NCI-H446 treated with DMSO at 0.1 percent for 48 hours (cell line): ENCODE measurements around the gene CD180.
A peak's percentile ranks its signal among the peaks of the same experiment; 100 is the strongest.
"Not testable (repeated sequence)": the region's sequence is repeated elsewhere in the genome, so short reads cannot be mapped to it uniquely, and the experiment has no call there.

Experiments used
- DNase-seq: peaks from one replicate; lab custom pipeline; 2025; lab: John Stamatoyannopoulos, UW

Gene CD180

DNA sequence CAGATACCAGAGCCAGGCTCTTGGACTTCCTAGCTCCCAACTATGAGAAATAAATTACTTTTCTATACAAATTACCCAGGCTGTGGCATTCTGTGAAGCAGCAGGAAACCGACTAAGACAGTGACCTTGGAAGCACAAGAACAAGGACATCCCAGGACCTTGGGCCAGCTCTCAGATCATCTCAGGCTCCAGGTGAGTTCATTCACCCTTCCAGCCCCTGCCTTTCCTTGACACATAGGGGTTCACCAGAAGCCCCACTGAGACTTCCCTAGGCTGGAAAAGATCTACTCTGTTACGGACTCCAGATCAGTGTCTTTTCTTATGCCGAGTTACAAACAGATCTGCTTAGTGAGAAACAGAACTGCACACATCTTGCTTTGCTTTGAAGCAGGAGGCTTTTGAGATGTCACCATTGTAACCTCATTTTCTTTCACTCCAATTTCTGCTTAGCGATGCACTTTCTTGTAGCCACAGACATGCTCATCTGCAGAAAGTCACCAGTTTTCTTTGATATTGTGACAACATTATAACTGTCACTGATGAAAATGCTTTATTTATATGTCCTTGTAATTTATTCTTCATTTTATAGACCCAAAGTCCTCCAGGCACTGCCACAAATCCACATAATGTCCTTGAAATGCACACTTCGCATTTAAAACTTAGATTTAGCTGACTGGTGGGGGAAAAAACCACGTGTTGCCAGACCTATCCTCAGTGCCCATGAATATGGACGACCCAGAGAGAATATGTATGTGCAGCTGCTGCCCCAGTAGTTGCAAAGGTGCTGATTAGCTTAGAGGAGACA is 8.1 kb downstream of the CD180 start:
- no peak for DNase-seq

DNA sequence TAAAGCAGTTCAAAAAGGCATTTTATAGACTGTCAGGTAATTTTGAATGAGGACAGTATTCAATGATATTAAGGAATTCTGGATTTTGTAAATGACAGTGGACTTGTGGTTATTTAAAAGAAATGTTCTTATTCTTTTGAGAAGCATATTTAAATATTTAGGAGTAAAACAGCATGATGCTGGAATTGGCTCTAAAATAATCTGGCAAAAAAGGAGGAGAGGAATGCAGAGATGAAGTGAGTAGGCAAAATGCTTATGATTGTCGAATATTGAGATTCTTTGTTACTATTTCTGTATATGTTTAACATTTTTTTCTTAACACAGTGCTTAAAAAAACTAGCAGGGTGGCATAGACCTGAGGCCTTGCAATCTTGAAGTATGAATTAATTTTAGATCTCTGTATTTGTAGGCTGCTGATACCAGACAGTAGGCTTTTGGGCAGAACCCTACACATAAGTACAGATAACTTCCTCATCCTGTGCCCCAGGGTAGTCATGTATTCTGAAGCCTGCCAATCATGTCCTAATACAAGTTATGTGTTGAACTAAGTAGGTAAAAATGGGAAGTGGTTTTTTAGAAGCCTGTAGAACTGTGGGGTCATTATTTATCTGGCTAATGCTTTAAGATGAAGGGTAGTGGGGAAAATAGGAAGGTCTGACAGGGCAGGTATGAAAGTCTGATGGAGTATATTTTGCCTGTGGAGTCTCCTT is 9.4 kb downstream of the CD180 start:
- DNase-seq = no peak

DNA sequence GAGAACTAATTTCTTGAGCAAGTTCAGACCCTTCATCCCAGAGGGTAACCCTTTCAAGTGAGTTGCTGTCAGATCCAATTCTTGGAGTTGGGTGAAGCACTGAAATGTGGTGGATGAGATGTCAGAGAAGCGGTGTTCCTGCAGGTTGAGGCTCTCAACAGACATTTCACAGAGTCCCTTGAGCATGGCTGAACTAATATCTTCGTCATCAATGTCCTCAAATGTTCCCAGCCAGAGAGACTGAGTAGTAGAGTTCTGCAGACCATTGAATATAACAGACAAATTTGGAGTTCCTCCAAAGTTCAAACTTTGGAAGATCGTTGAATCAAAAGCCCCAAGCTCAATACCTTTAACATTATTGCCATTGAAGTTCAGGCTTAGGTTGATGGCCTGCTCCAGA is 12.7 kb downstream of the CD180 start:
- DNase-seq = no peak

DNA sequence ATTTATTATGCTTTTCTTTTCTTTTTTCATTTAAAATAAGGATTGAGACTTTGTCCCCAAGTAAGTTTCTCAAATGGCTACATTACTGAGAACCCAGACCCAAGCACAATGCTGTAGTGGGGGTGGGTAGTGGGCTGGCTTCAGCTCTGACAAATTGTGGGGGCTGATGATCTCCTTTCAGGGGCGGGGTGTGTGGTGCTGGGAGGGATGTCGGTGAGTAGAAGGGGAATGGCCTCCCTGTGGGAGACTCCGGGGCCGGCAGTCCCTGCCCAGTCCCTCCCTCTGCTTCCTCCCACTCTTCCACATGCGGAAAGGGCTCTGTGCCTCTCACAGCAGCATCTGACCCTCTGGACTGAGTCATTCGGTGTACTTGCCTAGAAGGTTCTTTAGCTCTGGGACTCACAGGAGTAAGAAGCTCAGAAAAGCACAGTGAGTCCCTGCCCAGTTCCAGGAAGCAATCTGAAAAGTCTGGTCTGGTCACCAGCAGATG is 14.3 kb downstream of the CD180 start:
- DNase-seq = no peak

DNA sequence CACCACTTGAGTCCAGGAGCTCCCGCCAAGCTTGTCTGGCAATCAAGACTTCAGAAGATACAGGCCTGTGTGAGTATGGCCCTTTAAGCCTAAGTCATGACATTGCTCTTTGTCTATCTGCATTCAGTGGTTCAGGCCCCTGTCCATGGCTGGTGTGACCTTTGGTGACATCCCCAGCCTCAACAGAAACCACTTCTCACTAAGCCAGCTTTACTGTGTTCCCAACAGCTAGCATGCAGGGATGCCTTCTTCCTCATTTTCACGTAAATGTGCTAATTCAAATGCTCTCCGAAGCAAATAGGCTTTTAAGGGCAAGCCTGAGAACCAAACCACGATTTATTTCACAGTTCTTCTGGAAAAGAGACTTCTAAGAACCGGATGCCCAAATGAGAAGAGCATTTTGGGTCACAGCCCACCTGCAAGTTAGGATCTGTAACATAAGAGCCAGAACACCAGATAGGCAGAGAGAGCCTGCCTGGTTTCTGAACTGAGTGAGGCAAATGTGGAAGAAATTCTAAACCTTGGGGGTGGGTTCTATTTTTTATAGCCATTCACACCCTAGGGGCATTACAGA is 14.9 kb downstream of the CD180 start:
- DNase-seq = no peak

DNA sequence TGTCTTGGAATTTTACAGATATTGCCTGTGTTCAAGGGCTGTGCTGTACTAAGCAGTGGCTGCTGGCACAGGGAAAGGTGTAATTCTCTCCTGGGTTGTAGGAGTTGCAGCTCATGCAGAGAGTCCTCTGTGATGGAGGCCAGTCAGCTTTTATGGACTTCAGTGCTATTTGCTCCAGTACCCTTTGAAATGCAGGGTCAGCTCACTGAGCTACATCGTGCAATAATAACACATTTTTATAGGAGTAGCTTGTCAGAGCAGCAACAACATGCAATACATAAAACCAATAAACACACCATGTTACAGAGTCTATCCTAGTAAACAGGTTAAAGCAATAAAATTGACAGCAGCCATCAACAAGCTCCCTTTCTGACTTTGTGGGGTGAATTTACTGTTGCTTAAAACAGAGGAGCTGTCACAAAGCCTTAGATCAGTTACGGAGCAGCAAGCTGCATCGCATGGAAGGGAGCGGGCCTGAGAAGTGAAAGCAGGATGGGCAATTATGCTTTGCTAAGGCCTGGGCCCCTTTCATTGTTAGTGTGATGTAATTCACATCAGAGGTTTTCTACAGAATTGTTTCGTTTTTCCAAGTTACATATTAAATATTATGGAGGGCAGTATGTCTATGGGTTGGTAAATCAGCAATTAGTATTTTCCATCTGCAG is 16.8 kb downstream of the CD180 start:
- DNase-seq = no peak

DNA sequence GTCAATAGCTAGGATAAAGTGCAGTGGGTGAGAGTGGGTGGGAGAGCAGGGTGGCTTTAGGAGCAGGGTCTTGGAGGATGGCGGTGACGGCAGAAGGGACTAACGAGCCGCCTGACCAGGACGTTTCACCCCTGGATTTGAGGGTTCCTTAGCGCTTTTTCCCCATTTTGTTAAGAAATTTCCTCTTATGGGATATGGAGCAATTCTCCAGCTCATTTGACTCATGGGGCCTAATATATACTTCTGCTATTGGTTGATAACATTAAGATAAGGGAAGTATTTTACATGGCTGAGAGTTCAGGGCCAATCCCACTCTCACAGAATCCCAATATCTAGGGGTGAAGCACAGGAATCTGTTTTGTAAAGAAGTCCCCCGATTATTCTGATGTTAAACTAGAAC is 17.6 kb downstream of the CD180 start:
- DNase-seq = no peak

DNA sequence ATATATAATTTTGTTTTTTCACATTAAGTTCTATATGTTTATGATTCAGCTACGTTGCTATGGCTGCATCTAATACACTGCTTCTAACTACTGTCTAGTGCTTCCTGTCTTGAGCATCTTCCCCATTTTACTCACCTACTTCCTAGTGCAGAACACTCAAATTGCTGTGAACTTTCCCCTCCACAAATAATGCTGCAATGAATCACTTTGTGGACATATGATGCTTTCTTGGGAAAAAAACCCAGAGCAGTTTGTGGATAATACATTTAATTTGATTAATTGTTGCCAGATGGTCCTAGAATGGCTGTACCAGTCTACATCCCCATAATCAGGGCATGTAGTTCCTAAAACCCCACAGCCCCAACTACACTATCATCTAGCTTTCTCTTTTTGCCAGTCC is 18.5 kb downstream of the CD180 start:
- DNase-seq = no peak

DNA sequence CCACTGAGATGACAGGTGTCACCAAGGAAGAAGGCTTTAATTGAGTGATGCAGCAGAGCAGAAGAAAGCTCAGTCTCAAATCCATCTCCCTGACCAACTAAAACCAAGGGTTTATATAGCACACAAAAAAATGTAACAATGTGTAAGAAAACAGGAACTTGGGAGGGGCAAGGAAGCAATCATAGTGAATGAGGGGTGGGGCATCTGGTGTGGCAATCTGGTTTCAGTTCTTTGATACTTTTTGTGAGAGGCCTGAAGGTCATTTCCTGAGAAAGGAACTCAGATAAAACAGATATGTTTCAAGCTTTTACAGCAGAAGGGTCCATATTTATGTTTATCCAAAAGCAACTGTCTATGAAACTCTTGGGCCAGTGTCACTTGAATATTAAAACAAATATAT is 19.7 kb downstream of the CD180 start:
- DNase-seq = no peak

DNA sequence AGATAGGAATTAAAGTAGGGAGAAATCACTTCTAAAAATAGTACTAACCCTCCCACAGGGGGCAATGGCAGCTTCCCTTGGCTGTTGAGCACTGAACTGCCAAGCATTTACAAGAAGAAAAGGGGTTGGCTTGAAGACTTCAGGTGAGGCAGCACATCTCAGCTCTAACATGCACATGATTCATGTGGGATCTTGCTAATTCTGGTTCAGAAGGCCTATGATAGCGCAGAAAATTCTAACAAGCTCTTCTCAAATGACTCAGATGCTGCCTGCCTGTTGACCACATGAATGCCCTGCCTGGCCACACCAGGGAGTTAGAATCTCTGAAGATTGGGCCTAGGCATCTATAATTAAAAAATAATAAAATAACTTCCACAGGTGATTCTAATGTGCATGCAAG is 22.6 kb downstream of the CD180 start:
- no peak for DNase-seq

DNA sequence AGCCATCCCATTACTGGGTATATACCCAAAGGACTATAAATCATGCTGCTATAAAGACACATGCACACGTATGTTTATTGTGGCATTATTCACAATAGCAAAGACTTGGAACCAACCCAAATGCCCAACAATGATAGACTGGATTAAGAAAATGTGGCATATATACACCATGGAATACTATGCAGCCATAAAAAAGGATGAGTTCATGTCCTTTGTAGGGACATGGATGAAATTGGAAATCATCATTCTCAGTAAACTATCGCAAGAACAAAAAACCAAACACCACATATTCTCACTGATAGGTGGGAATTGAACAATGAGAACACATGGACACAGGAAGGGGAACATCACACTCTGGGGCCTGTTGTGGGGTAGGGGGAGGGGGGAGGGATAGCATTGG is 23.2 kb downstream of the CD180 start:
- DNase-seq = not testable (repeated sequence)

DNA sequence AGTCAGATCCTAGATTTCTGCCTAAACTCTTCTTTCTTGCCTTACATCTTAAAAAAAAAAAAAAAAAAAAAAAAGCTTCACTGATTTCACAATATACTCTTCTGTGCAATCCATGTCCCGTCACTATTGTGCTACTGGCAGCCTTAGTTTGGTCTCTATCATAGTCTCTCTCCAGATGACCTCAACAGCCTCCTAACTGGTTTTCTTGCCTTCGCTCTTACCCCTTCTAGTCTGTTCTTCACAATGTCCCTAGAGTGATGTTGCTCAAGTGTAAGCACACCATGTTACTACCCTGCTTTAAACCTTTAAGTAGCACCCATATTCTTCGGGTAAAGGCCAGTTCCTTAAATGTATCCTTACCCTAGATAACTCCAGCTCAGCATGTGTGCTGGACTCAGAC is 25.8 kb downstream of the CD180 start:
- DNase-seq = no peak

DNA sequence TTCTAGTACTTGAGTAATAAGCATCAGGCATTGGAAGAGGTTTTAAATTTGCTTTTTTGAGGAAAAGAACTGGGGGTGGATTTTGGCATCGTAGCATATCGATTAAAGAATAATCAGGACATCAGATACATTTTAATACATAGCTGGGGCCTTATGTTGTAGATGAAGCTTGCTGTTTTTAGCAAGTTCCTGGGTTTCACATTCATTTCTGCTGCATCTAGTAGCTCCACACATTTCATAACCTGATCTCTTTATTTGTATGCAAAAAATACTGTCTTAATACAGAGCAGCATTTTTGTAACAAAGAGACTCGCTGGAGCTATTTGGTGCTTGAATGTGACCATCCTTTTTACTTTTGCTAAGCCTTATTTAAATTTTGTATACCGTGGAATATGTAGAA is 28.5 kb downstream of the CD180 start:
- DNase-seq = no peak

DNA sequence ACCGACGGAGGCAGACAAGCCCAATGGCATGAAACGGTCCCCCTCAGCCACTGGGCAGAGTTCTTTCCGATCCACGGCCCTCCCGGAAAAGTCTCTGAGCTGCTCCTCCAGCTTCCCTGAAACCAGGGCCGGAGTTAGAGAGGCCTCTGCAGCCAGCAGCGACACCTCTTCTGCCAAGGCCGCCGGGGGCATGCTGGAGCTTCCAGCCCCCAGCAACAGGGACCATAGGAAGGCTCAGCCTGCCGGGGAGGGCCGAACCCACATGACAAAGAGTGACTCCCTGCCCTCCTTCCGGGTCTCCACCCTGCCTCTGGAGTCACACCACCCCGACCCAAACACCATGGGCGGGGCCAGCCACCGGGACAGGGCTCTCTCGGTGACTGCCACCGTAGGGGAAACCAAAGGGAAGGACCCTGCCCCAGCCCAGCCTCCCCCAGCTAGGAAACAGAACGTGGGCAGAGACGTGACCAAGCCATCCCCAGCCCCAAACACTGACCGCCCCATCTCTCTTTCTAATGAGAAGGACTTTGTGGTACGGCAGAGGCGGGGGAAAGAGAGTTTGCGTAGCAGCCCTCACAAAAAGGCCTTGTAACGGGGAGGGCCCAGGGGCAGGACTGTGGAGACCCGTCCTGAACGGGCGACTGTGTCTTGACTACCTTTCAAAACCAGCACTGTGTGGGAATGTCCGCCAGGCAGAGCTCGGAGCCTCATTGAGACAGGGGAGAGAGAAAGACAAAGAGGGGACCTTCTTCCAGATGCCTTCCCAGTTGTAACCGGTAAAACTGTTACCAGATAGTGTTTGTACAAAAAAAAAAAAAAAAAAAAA is 29.9 kb downstream of the CD180 start:
- no peak for DNase-seq

DNA sequence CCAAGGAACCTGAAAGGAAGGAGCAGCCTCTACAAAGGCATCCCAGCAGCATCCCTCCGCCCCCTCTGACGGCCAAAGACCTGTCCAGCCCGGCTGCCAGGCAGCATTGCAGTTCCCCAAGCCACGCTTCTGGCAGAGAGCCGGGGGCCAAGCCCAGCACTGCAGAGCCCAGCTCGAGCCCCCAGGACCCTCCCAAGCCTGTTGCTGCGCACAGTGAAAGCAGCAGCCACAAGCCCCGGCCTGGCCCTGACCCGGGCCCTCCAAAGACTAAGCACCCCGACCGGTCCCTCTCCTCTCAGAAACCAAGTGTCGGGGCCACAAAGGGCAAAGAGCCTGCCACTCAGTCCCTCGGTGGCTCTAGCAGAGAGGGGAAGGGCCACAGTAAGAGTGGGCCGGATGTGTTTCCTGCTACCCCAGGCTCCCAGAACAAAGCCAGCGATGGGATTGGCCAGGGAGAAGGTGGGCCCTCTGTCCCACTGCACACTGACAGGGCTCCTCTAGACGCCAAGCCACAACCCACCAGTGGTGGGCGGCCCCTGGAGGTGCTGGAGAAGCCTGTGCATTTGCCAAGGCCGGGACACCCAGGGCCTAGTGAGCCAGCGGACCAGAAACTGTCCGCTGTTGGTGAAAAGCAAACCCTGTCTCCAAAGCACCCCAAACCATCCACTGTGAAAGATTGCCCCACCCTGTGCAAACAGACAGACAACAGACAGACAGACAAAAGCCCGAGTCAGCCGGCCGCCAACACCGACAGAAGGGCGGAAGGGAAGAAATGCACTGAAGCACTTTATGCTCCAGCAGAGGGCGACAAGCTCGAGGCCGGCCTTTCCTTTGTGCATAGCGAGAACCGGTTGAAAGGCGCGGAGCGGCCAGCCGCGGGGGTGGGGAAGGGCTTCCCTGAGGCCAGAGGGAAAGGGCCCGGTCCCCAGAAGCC is 30.8 kb downstream of the CD180 start:
- DNase-seq = peak; percentile 3

DNA sequence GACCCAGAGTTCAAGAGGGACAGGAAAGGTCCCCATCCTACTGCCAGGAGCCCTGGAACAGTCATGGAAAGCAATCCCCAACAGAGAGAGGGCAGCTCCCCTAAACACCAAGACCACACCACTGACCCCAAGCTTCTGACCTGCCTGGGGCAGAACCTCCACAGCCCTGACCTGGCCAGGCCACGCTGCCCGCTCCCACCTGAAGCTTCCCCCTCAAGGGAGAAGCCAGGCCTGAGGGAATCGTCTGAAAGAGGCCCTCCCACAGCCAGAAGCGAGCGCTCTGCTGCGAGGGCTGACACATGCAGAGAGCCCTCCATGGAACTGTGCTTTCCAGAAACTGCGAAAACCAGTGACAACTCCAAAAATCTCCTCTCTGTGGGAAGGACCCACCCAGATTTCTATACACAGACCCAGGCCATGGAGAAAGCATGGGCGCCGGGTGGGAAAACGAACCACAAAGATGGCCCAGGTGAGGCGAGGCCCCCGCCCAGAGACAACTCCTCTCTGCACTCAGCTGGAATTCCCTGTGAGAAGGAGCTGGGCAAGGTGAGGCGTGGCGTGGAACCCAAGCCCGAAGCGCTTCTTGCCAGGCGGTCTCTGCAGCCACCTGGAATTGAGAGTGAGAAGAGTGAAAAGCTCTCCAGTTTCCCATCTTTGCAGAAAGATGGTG is 31.6 kb downstream of the CD180 start:
- no peak for DNase-seq

DNA sequence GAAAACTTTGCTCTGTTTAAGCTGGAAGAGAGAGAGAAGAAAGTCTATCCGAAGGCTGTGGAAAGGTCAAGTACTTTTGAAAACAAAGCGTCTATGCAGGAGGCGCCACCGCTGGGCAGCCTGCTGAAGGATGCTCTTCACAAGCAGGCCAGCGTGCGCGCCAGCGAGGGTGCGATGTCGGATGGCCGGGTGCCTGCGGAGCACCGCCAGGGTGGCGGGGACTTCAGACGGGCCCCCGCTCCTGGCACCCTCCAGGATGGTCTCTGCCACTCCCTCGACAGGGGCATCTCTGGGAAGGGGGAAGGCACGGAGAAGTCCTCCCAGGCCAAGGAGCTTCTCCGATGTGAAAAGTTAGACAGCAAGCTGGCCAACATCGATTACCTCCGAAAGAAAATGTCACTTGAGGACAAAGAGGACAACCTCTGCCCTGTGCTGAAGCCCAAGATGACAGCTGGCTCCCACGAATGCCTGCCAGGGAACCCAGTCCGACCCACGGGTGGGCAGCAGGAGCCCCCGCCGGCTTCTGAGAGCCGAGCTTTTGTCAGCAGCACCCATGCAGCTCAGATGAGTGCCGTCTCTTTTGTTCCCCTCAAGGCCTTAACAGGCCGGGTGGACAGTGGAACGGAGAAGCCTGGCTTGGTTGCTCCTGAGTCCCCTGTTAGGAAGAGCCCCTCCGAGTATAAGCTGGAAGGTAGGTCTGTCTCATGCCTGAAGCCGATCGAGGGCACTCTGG is 32.6 kb downstream of the CD180 start:
- DNase-seq = no peak

DNA sequence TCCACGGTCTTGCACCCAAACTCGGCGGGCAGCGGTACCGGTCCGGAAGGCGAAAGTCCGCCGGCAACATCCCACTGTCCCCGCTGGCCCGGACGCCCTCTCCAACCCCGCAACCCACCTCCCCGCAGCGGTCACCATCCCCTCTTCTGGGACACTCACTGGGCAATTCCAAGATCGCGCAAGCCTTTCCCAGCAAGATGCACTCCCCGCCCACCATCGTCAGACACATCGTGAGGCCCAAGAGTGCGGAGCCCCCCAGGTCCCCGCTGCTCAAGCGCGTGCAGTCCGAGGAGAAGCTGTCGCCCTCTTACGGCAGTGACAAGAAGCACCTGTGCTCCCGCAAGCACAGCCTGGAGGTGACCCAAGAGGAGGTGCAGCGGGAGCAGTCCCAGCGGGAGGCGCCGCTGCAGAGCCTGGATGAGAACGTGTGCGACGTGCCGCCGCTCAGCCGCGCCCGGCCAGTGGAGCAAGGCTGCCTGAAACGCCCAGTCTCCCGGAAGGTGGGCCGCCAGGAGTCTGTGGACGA is 33.3 kb downstream of the CD180 start:
- no peak for DNase-seq

DNA sequence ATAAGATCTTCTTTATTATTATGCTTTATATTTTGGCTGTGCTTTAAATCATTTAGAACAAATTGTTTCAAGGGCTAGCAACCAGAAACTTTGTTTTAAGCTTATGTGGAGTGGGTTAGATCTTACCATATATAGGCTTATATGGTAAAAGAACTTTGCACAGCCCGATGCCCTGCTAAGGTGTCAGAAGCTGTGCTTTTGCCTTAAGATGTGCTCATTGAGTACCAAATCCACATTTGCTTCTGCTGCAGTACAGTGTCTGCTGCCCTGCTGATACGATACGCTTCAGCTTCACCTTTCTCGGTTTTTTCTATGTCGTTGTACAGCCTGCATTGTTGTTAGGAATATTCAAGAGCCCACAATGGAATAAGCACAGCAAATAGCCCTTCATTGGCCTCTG is 34.8 kb downstream of the CD180 start:
- DNase-seq = no peak
